Stimulated activated CD8-positive, alpha-beta memory T cell treated with anti-CD3 and anti-CD28 coated beads, Interleukin-15, amount 100 ng/mL, for 24 hours (primary cell): ENCODE data around the gene GUCY2D.
"Not testable (repeated sequence)": the region's sequence is repeated elsewhere in the genome, so short reads cannot be mapped to it uniquely, and the experiment has no call there.

Source experiments
- DNase-seq: peaks from one replicate; pipeline ENCODE4 v3.0.0-alpha.2; 2020; ENCODE audit warnings: low read depth

Gene GUCY2D

GRCh38 chr17:8001976-8002720 is at the start of gene GUCY2D:
TSS of gene GUCY2D (plus strand) at chr17:8002615. CDS start at chr17:8003048, 433 bp downstream.
- DNase-seq: no peak

GRCh38 chr17:7953266-7953665 is 49.1 kb upstream of the GUCY2D start:
- not testable (repeated sequence) for DNase-seq

GRCh38 chr17:7955414-7956227 is 46.8 kb upstream of the GUCY2D start:
- no peak for DNase-seq

GRCh38 chr17:7956228-7956965 is 46.0 kb upstream of the GUCY2D start:
- DNase-seq: no peak

GRCh38 chr17:7959503-7960253 is 42.7 kb upstream of the GUCY2D start:
- DNase-seq: no peak

GRCh38 chr17:7961421-7961820 is 41.0 kb upstream of the GUCY2D start:
- no peak for DNase-seq

GRCh38 chr17:7967751-7968150 is 34.7 kb upstream of the GUCY2D start:
- no peak for DNase-seq

- DNase-seq: no peak
Observed at GRCh38 chr17:7969433-7969832, 33.0 kb upstream of the GUCY2D start.

- no peak for DNase-seq
Observed at GRCh38 chr17:7971651-7972050, 30.8 kb upstream of the GUCY2D start.

GRCh38 chr17:7972131-7972785 is 30.2 kb upstream of the GUCY2D start:
- DNase-seq: no peak

- DNase-seq: no peak
Observed at GRCh38 chr17:7974638-7975131, 27.7 kb upstream of the GUCY2D start.

GRCh38 chr17:7977039-7977438 is 25.4 kb upstream of the GUCY2D start:
- no peak for DNase-seq

GRCh38 chr17:7977805-7978204 is 24.6 kb upstream of the GUCY2D start:
- DNase-seq: no peak

GRCh38 chr17:7982173-7982572 is 20.2 kb upstream of the GUCY2D start:
- no peak for DNase-seq

GRCh38 chr17:7982666-7983065 is 19.7 kb upstream of the GUCY2D start:
- DNase-seq: no peak

GRCh38 chr17:7984904-7985303 is 17.5 kb upstream of the GUCY2D start:
- no peak for DNase-seq

- no peak for DNase-seq
Observed at GRCh38 chr17:7987112-7987893, 15.1 kb upstream of the GUCY2D start.

GRCh38 chr17:7988750-7989178 is 13.7 kb upstream of the GUCY2D start:
- no peak for DNase-seq

- peak; percentile 95 for DNase-seq
Observed at GRCh38 chr17:7989781-7990655, 12.4 kb upstream of the GUCY2D start.
